GM18508 (cell line): ENCODE results near the gene NNAT.

ENCODE experiments used
- ATAC-seq: cut with Tn5 transposase; IDR thresholded peaks from one replicate; pipeline ENCODE4 v1.9.1; 2021; ENCODE audit warnings: moderate number of reproducible peaks; ENCODE audit not compliant: insufficient read depth, unreplicated experiment

The NNAT gene

DNA sequence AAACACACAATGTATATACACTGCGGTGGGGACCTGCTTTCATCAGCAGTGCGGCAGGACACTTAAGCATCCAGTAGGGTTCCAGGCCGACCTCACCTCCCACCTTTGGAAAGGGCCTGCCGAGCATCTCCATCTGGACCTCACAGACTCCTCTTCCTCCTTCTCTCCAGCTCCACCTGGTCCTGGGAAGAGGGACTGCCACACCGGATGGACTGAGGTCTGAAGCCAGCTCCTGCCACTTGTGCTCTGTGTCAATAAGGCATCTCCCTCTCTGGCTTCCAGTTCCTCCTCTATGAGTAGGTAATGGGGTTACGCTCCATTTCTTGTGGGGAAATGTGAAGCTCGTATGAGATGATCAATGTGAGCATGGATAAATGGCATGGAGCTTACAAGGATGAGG lies 19.1 kb upstream of the NNAT start:
- ATAC-seq = no peak

DNA sequence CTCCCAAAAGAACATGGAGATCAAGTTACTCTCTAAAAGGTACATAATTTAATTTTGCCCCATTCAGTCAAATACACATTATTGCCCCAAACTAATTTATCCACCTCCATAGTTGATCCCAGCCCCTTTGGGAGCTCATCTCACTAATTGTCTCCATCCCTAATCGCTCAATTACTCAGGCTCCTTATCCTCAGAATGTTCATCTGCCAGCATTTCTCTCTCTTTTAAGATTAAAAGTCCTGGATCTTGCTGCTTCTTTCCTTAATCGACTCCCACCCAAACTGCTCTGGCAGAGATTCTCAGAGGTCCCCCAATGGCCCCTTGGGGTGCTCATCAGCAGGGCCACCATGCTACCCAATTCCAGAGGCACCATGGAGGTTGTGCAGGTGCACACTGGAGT lies 18.4 kb upstream of the NNAT start:
- ATAC-seq = no peak

DNA sequence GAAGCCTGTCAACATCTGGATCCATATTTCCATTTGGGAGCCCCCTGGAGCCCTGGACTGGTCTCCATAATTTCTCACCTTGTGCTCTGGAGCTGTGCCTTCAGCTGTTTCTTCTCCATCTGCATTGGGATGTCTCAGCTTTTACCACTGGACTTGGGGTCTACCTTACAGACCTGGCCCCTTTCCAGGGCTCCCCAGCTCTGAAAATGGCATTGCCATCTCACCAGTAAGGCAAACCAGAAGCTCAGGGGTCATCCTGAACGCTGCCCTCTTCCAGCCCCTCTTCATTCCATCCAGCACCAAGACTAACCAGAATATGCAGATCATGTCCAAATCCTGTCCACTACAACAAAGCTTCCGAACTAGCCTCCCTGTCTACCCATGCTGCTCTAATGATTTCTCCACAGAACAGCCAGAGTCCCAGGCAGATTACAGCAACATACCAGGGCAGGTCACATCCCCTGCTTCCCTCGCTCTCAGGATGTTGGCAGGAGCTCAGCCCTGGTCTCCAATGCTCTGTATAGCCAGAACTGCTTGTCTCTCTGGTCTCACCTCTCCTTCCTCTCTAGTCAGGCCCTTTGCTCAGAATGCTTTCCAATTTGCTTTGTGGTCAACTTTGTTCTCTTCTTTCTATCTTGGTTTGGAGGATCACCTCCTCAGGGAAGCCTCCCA lies 17.7 kb upstream of the NNAT start:
- no peak for ATAC-seq

DNA sequence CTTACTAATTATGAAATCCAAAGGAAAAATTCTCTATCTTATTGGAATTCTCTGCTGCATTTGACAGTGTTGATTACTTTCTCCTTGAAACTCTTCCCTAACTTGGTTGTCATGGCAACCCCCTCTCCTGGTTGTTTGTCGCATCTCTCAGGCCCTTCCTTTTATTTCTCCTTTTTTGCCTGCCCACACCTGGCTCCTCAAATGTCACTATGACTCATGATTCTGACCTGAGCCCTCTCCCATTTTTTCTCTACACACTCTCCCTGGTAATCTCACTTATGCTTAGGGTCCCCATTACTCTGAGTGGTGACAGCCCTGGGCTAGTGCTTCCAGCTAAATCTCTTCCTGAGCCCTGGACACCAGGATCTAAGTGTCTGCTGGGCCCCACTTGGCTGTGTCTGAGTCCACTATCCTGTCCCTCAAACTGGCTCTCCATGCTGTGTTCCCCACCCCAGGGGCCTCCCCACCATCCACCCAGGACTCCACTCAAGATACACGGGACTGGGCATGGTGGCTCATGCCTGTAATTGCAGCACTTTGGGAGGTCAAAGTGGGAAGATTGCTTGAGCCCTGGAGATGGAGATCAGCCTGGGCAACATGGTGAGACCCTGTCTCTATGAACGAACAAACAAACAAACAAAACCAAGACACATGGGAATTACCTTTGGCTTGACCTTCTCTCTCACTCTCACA lies 16.5 kb upstream of the NNAT start:
- no peak for ATAC-seq

DNA sequence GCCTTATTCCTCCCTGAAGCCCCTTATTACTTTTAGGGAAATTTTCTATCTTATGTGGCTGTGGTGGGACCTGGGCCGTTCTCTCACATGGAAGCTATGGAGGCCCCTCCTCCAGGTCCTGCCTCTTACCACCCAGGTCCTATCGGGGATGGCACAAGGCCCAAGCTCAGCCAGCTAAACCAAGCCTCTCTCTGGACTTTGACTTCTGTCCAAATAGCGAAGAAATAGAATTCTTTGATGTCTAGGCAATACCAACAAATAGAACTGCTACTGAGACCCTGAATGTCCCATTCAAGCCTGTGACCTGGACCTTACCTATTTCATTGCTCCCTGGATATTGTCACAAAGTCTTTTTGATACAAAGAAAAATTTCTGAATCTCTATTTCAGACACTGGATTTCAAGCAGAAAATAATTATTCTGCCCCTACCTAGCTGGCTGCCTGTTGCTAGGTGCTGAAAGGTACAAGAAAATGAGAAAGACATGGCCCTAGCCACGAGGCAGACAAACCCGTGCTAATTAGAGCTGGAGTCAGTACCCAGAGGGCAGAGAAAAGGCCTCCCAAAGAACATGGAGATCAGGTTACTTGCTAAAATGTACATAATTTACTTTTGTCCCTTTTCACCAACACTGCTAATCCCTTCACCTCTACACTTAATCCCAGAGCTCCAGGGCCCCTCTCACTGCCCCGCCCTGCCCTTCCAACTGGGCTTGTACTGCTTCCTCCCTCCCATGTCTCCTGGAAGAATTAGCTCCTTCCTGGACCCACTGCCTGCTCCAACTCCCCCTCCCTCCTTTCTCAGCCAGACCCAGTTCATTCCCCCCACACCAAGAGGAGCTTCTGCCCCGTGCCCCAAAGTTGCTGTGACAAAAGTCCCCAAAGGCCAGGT lies 15.5 kb upstream of the NNAT start:
- no peak for ATAC-seq

DNA sequence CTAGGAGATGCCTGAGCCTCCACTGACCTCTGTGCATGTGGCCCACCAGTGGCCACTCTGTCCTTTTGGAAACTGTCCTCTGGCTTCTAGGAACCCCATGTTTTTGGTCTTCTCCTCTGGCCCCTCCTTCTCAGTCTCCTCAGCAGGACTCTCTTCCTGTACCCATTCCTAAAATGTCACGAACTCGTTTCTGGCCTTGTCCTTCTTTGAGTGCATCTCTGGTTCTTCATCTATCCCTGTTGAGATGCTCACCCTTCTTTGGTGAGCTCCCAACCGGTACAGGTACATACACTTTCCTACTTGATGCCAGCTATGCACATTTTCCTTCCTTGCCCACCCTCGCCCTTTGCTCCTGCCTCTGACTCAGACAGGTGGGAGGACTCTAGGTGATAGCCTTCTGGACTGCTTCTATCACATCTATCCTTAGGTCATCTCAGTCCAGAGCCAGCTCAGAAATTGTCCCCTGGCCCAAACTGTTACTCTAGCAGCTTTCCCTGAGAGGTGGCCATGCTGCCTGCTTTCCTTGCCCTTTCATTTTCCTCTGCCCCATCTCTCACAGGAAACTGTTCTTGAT lies 14.8 kb upstream of the NNAT start:
- no peak for ATAC-seq

DNA sequence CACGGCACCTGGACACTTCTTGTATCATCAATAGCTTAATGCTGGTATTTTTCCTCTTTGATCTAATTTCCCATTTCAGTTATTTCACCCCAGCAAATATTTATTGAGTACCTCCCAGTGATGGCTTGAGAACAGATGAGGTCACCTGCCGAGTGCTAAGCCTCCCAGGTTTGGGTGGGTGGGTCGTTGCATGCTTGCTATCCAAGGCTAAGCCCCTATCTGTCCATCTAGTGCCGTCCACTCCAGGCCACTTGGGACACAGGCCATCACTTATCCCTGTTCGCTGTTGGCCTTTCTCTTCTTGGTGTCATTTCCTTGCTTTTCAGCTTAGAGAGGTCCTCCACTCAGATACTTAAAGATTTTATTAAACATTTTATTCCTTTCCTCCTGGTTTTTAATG lies 10.8 kb upstream of the NNAT start:
- no peak for ATAC-seq

DNA sequence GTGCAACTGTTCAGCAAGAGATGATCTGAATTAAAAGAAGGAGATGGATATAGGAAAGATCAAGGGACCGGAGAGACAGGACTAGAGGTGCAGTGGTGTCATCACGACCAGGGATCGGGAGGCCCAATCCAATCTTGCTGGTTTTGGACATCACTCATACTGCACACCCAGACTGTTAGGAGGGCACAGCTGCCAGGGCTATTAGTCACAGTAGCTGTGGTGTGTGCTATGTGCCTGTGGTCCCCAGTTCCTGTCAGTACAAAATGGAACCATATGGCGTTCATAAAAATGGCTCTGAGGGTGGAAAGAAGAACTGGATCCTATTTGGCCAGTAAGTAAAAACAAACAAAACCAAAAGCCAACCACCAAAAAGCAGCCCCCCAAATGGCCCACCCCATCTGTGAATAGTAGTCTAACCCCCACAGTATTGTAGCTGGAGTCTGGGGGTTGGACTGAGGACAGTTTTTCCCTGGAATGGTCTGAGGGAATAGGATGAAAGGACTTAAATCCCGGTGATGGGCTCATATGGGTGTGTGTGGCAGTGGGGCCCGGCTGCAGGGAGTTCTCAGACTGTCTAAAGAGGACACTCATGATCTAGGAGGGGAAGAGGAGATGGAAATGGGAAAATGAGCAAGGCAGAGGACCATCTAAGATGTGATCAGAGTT lies 9.3 kb upstream of the NNAT start:
- no peak for ATAC-seq

DNA sequence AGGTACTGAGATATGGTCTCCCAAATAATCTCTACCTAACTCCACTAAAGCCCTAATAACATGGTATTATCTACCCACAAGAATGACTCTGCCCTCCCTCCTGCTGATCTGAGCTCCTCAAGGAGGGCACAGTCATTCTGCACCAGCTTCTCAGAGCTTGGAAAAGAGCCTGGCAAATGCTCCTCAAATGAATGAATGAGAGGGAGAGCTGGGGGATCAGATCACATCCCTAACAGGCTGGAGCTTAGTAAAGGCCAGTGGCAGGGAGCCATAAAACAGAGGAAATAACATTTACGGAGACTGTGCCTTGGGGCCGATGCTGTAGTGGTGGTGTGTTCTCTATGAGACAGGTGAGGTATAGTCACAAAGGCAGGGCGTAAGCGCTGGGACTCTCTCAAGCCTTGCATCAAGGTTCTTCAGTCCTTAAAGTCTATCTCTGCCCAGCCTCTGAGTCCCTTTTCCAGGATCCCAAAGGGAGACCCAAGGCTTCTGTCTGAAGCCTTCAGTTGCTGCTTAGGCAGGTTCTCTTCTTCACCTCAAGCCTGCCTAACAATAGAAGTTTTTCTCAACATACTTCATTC lies 7.2 kb upstream of the NNAT start:
- ATAC-seq = no peak

DNA sequence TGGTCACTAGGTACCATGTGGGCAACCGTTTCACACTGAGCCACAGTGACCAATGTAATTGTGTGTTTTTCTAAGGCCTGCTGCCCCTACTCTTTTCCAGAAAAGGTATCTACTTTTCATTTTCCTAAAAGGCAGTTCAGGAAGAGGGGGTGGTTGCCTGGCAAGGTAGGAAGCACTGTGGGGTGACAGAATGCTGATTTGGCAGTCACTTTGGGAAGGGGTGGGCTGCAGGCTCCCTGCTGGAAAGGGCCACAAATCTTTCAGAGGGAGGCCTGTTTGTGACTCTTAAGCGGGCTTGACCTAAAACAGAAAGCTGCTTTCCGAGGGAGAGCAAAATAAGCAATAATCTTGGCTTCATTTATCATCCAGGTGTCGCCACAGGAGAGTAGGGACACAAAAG lies 5.2 kb upstream of the NNAT start:
- no peak for ATAC-seq

DNA sequence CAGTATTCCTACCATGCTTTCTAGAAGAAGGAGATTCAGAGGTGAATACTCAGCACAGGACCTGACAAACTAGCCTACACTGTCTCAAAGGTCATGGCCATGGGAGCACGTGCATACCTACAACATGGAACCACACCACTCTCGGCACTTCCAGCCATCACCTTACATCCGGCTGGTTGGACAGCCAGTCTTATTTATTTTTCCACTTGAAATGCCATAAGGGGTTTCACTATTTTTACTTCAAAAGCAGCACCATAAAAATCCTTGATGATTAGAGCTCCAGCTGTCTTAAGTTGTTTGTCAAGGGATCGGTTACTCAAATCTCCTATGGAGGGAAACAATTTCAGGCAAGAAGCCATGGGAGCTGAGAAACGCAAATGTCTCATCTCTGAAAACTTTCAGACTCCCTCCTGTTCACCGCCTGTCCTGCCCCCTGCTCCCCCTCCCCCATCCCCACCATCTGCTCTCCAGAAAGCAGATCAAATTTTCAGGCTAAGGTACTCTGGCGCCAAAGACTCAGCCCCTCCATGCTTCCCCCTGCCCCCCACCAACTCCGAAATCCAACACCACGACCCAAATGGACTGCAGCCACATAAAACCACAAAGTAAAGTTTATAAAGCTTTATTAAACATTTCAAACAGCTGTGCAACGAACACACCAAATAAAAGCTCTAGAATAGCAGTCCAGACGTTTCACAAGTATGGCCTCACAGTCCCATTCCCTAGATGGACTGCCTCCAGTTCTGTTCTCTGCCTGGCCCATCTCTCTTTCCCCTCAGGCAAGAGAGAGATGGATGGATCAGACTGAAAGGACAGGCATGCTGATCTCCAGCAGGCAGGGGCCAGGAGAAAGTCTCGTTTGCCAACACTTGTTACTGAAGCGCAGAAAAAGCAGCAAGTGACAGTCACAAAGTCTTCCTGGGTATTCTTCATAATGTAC lies 4.0 kb upstream of the NNAT start:
- no peak for ATAC-seq

DNA sequence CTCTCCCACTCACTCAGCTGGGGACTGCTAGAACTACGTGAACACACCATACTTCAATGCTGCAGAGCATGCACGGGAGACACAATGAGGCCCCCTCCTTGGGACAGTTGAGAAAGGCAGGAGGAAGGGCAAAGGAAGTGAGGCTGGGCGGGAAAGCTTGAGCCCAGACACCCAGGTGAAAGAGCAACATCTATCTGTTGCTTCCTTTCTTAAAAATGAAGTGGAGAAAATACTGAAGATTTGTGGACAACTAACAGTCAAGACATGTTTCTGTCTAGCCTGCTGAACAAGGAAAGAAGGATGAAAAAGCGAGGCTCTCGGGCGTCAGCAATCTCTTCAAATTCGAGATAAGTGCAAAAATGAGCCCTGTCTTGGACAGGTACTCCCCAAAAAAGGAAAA lies 3.0 kb upstream of the NNAT start:
- no peak for ATAC-seq

DNA sequence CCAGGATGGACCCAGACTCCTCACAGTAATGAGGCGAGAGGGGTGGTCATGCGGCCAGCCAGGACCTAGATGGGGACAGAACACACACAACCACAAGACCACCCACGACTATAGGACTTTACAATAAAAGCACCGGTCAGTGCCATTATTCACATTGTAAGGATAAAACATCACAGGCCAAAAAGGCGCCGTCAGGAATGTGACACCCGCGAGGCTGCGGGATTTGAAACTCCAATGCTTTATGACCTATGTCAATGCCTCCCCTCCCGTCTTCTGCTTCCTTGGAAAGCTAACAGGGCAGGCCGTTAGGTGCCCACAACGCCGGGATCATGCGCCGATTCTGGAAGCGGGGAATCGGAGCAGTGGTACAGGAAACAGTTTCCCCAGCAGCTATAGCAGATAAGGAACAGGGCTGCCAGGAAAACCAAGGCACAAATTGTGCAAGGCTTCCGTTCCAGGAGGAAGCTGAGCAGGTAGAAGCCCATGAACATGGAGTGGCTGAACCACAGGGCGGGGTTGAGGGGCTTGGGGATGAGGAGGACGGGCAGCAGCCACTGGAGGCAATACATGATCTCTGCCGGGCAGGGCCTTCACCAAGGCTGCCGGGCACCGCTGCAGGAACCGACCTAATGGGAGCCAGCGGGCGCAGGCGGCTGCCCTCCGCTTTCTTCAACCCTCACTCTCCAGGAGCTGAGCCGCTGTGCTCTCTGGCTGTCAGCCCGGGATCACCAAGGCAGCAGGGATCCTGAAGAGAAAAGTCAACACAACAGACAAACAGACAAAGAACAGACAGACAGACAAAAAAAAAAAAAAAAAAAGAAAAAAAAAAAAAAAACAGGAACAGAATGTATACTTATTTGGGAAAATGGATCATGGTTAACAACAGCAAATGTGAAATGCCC lies 2.2 kb upstream of the NNAT start:
- no peak for ATAC-seq

DNA sequence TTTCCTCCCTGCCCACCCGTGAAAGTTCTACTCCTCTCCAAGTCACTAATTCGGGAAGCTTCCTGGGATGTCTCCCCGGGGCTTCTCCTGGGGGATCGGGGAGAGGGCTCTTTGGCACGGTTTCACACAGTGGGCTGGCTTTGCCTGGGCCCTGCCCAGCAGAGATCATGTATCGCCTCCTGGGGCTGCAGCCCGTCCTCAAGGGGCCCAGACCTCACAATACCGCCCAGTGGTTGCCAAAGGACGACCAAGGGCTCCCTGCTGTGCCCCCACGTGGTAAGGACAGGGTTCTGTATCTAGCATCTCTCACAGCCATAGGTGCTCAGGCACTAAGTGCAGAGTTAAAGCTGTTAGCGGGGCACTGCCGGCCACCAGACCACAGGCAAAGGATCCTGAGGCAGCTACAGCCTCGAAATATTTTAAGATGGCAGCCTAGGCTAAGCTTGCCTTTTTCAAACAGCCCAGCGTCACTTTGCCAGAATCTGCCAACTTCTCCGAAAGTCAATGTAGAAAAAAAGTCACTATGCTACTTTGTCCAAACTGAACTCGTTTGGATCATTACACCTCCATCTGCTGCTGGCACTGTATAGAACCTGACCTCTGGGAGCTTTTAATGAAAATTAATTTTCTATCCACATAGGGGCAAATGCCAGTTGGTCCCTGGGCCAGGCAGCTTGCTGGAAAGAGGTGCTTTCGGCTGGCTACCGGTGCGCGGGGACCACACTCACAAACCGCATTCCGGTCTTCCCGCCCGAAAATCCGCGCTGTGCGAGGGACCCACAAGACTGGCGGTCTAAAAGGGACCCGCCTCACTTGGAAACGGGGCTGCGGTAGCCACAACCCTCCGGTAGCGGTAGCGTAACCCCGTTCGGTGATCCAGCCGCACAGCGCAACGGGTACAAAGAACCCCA lies 1.3 kb upstream of the NNAT start:
- no peak for ATAC-seq

DNA sequence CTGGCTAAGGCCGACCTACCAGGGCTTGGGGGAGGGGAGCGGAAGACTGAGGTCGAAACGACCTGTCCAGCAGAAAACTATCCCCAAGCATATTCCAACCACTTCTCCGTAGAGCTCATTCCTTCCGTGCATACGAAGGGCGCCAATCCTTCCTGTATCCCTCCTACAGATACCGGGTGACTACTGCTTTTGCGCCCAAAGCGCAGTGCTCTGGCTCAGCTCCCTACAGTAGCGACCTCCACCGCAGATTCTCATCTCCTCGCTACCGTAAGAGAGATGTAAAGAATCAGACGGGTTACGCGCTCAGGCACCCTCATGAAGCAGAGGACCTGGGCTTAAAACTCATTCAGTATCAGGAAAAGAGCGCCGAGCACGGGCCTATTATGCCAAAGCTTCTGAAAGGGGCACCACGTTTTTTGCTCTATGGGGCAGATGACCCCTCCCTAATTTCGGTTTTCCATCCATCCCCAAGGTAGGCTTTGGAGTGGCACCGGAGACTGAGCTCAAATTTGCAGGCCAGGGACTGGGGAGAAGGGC lies 563 bp upstream of the NNAT start:
- ATAC-seq = no peak

DNA sequence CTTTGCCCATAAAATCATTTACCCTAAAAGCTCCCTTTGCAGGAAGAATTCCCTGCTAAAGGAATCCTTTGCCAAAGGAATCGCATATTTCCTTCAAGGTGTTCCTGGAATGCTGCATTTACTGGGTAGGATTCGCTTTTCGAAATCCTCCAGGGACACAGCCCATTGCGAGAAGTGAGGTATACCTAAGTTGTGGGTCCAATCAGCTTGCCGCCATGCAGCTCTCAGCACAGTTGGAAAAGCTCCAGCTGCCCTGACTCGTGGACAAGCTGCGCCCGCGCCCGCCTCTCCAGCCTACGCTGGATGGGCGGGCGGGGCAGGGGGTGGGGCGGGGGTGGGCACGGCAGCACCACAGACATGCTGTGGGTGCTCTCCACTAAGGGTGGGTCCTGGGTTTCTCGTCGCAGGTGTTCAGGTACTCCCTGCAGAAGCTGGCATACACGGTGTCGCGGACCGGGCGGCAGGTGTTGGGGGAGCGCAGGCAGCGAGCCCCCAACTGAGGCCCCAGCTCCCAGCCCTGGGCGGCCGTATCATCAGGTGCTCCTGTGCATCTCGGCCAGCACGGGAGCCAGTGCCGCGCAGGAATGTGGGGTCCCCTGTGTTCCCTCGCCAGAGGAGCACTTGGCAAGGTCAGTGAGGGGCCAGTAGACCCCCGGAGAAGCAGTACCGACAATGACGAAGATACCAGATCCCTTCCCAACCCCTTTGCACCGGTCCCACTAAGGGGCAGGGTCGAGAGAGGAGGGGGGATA lies 1.4 kb downstream of the NNAT start:
- no peak for ATAC-seq
